CD8-positive, alpha-beta memory T cell (primary cell): Measurements from ENCODE around the gene MAST4. TPM values are rescaled to one million over a fixed set of nuclear protein-coding genes. Genes with fewer than 3 reads are reported as not detected.
A peak's percentile ranks its signal among the peaks of the same experiment; 100 is the strongest.

Experiments used
- CTCF ChIA-PET: fragments of 350-600 bp; sonication (Branson Sonifier 250); formaldehyde crosslinking; loops from one replicate; lab custom pipeline; 2021; ENCODE audit warnings: antibody characterized with exemption; lab: Charles Lee
- POLR2A ChIA-PET: fragments of 350-600 bp; sonication (Branson Sonifier 250); formaldehyde crosslinking; loops from one replicate; lab custom pipeline; 2021; ENCODE audit warnings: antibody characterized with exemption; lab: Charles Lee
- DNase-seq, 5 donors: peaks; one replicate each; pipeline versions ENCODE4 v3.0.0 to v3.0.0-alpha.2; 2020 to 2022; ENCODE audit warnings: mixed read lengths in 1 of 5
- H3K27ac ChIP-seq: one replicate; pipeline ENCODE4 v1.7.0; 2013; ENCODE audit warnings: low read depth, mild to moderate bottlenecking, low read length, moderate library complexity
- H3K27me3 ChIP-seq: 2 replicates; pipeline ENCODE4 v1.7.0; 2013; ENCODE audit warnings: low read length, mild to moderate bottlenecking; ENCODE audit not compliant: insufficient read depth, poor library complexity, severe bottlenecking
- H3K36me3 ChIP-seq: 2 replicates; pipeline ENCODE4 v1.7.0; 2013; ENCODE audit warnings: mild to moderate bottlenecking, low read length, moderate library complexity; ENCODE audit not compliant: insufficient read depth
- H3K4me1 ChIP-seq: 2 replicates; pipeline ENCODE4 v1.7.0; 2013; ENCODE audit warnings: mild to moderate bottlenecking, low read length, moderate library complexity; ENCODE audit not compliant: insufficient read depth
- H3K4me3 ChIP-seq: 2 replicates; pipeline ENCODE4 v1.7.0; 2013; ENCODE audit warnings: mild to moderate bottlenecking, low read length
- H3K9me3 ChIP-seq: 2 replicates; pipeline ENCODE4 v1.7.0; 2013; ENCODE audit warnings: mild to moderate bottlenecking, low read length
- H3K27ac Mint-ChIP-seq, 8 donors: one replicate each; pipeline ENCODE4 v1.8.0; 2020 to 2021; ENCODE audit warnings: mixed read lengths in 8 of 8, mild to moderate bottlenecking in 6 of 8, inconsistent platforms in 3 of 8, moderate library complexity in 3 of 8
- H3K27me3 Mint-ChIP-seq, 2 donors: one replicate each; pipeline ENCODE4 v1.8.0; 2020 to 2021; ENCODE audit warnings: mixed read lengths in 2 of 2, mild to moderate bottlenecking in 1 of 2, moderate library complexity in 1 of 2
- H3K36me3 Mint-ChIP-seq, 3 donors: one replicate each; pipeline ENCODE4 v1.8.0; 2020 to 2021; ENCODE audit warnings: mixed read lengths in 3 of 3, inconsistent platforms in 1 of 3, mild to moderate bottlenecking in 1 of 3
- H3K4me1 Mint-ChIP-seq, 3 donors: one replicate each; pipeline ENCODE4 v1.8.0; 2020 to 2021; ENCODE audit warnings: mixed read lengths in 3 of 3, inconsistent platforms in 1 of 3, mild to moderate bottlenecking in 1 of 3
- H3K4me3 Mint-ChIP-seq, 7 donors: one replicate each; pipeline ENCODE4 v1.8.0; 2020 to 2021; ENCODE audit warnings: mixed read lengths in 7 of 7, mild to moderate bottlenecking in 6 of 7, moderate library complexity in 4 of 7, inconsistent platforms in 2 of 7
- H3K9me3 Mint-ChIP-seq, 5 donors: one replicate each; pipeline ENCODE4 v1.8.0; 2020 to 2022; ENCODE audit warnings: mixed read lengths in 5 of 5, mild to moderate bottlenecking in 3 of 5, moderate library complexity in 2 of 5, inconsistent platforms in 1 of 5
- polyA plus RNA-seq: library from polyadenylated mRNA; unstranded; fragments of 300-500 nt; fragmentation: Illumina TruSeq; gene quantifications from one replicate; pipeline ENCODE4 v1.2.3, GENCODE V29; 2021
- total RNA-seq, 2 experiments: library from RNA; stranded (reverse); gene quantifications; one replicate each; pipeline ENCODE4 v1.2.3, GENCODE V29; 2021

MAST4 gene
- total and polyA plus RNA-seq, 3 experiments from 2014 or later, result 5.0 to 7.2 (median 6.5) TPM

GRCh38 chr5:67149057-67149950 lies 553.1 kb downstream of the MAST4 start:
- H3K9me3 ChIP-seq, result no peaks in the 10 kb centered on the region
- H3K4me1 Mint-ChIP-seq, result no peaks in the 10 kb centered on the region
- no peak overlapping the region for H3K4me3 ChIP-seq
- H3K27ac Mint-ChIP-seq, result no peak overlapping the region
- no peaks in the 10 kb centered on the region for H3K4me1 ChIP-seq
- no peak overlapping the region for H3K27ac ChIP-seq
- H3K36me3 Mint-ChIP-seq, result peaks cover 13 to 67% (median 16%) of the 10 kb centered on the region in 3 donors
- H3K4me3 Mint-ChIP-seq, result no peak overlapping the region
- no peak for DNase-seq
- ChIA-PET CTCF (interaction anchor here (1.0 to 1.4 kb wide), 4 partner anchors 10 to 159 kb away, joined by 3 to 4 read pairs (median 4); no protein-coding TSS in a partner anchor), POLR2A (no interaction called here)
- H3K9me3 Mint-ChIP-seq, result no peaks in the 10 kb centered on the region
- H3K27me3 ChIP-seq, result no peaks in the 10 kb centered on the region
- no peaks in the 10 kb centered on the region for H3K27me3 Mint-ChIP-seq
- H3K36me3 ChIP-seq, result peaks cover 5% of the 10 kb centered on the region

GRCh38 chr5:67149951-67150523 lies 553.8 kb downstream of the MAST4 start:
- no peak overlapping the region for H3K27ac Mint-ChIP-seq
- peaks cover 5% of the 10 kb centered on the region for H3K36me3 ChIP-seq
- H3K4me1 Mint-ChIP-seq, result no peaks in the 10 kb centered on the region
- H3K27me3 ChIP-seq, result no peaks in the 10 kb centered on the region
- no peak overlapping the region for H3K4me3 ChIP-seq
- H3K4me1 ChIP-seq, result no peaks in the 10 kb centered on the region
- no peaks in the 10 kb centered on the region for H3K9me3 Mint-ChIP-seq
- H3K27ac ChIP-seq, result no peak overlapping the region
- H3K9me3 ChIP-seq, result no peaks in the 10 kb centered on the region
- CTCF ChIA-PET, result interaction anchor here (1.0 to 1.4 kb wide), 4 partner anchors 9 to 160 kb away, joined by 3 to 4 read pairs (median 4); no protein-coding TSS in a partner anchor
- H3K36me3 Mint-ChIP-seq, result peaks cover 13 to 66% (median 13%) of the 10 kb centered on the region in 3 donors
- no peak overlapping the region for H3K4me3 Mint-ChIP-seq
- POLR2A ChIA-PET, result interaction anchor here (0.6 kb wide), 1 partner anchor 9 kb away, joined by 4 read pairs; no protein-coding TSS in a partner anchor
- no peaks in the 10 kb centered on the region for H3K27me3 Mint-ChIP-seq
- no peak for DNase-seq

GRCh38 chr5:67152400-67152799 lies 556.2 kb downstream of the MAST4 start:
- Histone ChIP-seq H3K27ac (no peak overlapping the region), H3K27me3 (no peaks in the 10 kb centered on the region), H3K4me1 (peaks cover 8% of the 10 kb centered on the region), H3K9me3 (no peaks in the 10 kb centered on the region), H3K4me3 (no peak overlapping the region), H3K36me3 (peaks cover 5% of the 10 kb centered on the region)
- Mint-ChIP-seq H3K4me1 (peaks cover 9 to 14% (median 13%) of the 10 kb centered on the region in 3 donors), H3K36me3 (peaks cover 10 to 46% (median 13%) of the 10 kb centered on the region in 3 donors), H3K9me3 (no peaks in the 10 kb centered on the region), H3K27ac (no peak overlapping the region), H3K27me3 (no peaks in the 10 kb centered on the region), H3K4me3 (no peak overlapping the region)
- DNase-seq, result no peak
- ChIA-PET CTCF (interaction anchor here (1.0 kb wide), 1 partner anchor 9 kb away, joined by 3 read pairs; no protein-coding TSS in a partner anchor), POLR2A (no interaction called here)

- H3K9me3 Mint-ChIP-seq, result no peaks in the 10 kb centered on the region
- ChIA-PET CTCF (interaction anchor here (1.0 kb wide), 1 partner anchor 8 kb away, joined by 3 read pairs; no protein-coding TSS in a partner anchor), POLR2A (no interaction called here)
- Histone ChIP-seq H3K27me3 (no peaks in the 10 kb centered on the region), H3K9me3 (no peaks in the 10 kb centered on the region), H3K4me1 (peaks cover 16% of the 10 kb centered on the region), H3K27ac (no peak overlapping the region), H3K36me3 (peaks cover 5% of the 10 kb centered on the region), H3K4me3 (no peak overlapping the region)
- H3K27me3 Mint-ChIP-seq, result no peaks in the 10 kb centered on the region
- no peak overlapping the region for H3K4me3 Mint-ChIP-seq
- H3K27ac Mint-ChIP-seq, result no peak overlapping the region
- H3K36me3 Mint-ChIP-seq, result peaks cover 10 to 42% (median 13%) of the 10 kb centered on the region in 3 donors
- DNase-seq, result no peak
- H3K4me1 Mint-ChIP-seq, result peaks cover 15 to 22% (median 20%) of the 10 kb centered on the region in 3 donors
These were observed 557.1 kb downstream of the MAST4 start for GRCh38 chr5:67153292-67153691.

- Histone ChIP-seq H3K36me3 (peaks cover 5% of the 10 kb centered on the region), H3K27me3 (no peaks in the 10 kb centered on the region), H3K4me1 (peaks cover 23% of the 10 kb centered on the region), H3K27ac (no peak overlapping the region), H3K9me3 (no peaks in the 10 kb centered on the region), H3K4me3 (no peak overlapping the region)
- peaks cover 22 to 35% (median 30%) of the 10 kb centered on the region in 3 donors for H3K4me1 Mint-ChIP-seq
- no peaks in the 10 kb centered on the region for H3K27me3 Mint-ChIP-seq
- H3K4me3 Mint-ChIP-seq, result no peak overlapping the region
- ChIA-PET POLR2A (no interaction called here), CTCF (interaction anchor here (1.3 to 16.9 kb wide), 3 partner anchors 12 to 167 kb away, joined by 5 to 342 read pairs (median 16); no protein-coding TSS in a partner anchor)
- peaks cover 8 to 33% (median 13%) of the 10 kb centered on the region in 3 donors for H3K36me3 Mint-ChIP-seq
- no peak for DNase-seq
- H3K9me3 Mint-ChIP-seq, result no peaks in the 10 kb centered on the region
- peak overlapping the region in 1 of 8 donors; percentile 13 for H3K27ac Mint-ChIP-seq
These were observed 558.5 kb downstream of the MAST4 start for GRCh38 chr5:67154556-67155206.

GRCh38 chr5:67156976-67157583 lies 560.9 kb downstream of the MAST4 start:
- Mint-ChIP-seq H3K27me3 (no peaks in the 10 kb centered on the region), H3K27ac (peak overlapping the region; percentile 13 to 63 (median 54)), H3K4me3 (peak overlapping the region in 1 of 7 donors; percentile 28), H3K4me1 (peaks cover 44 to 59% (median 54%) of the 10 kb centered on the region in 3 donors), H3K9me3 (no peaks in the 10 kb centered on the region), H3K36me3 (peaks cover 0 to 19% (median 4%) of the 10 kb centered on the region in 3 donors)
- no peak overlapping the region for H3K4me3 ChIP-seq
- no peaks in the 10 kb centered on the region for H3K27me3 ChIP-seq
- POLR2A ChIA-PET, result interaction anchor here (0.5 kb wide), 1 partner anchor 9 kb away, joined by 3 read pairs; no protein-coding TSS in a partner anchor
- H3K9me3 ChIP-seq, result no peaks in the 10 kb centered on the region
- H3K4me1 ChIP-seq, result peaks cover 47% of the 10 kb centered on the region
- H3K27ac ChIP-seq, result no peak overlapping the region
- H3K36me3 ChIP-seq, result peaks cover 5% of the 10 kb centered on the region
- CTCF ChIA-PET, result interaction anchor here (0.7 to 16.9 kb wide), 11 partner anchors 9 to 174 kb away, joined by 3 to 342 read pairs (median 4); partner anchors contain the start of gene CD180
- DNase-seq, result peak; percentile 30 to 68 (median 44)

GRCh38 chr5:67160272-67160671 lies 564.1 kb downstream of the MAST4 start:
- H3K9me3 ChIP-seq, result no peaks in the 10 kb centered on the region
- peaks cover 64% of the 10 kb centered on the region for H3K4me1 ChIP-seq
- H3K27me3 ChIP-seq, result no peaks in the 10 kb centered on the region
- no peak for DNase-seq
- Mint-ChIP-seq H3K4me1 (peaks cover 58 to 87% (median 77%) of the 10 kb centered on the region in 3 donors), H3K36me3 (peaks cover 6 to 26% (median 8%) of the 10 kb centered on the region in 3 donors), H3K27ac (peak overlapping the region; percentile 85 to 99 (median 93)), H3K9me3 (no peaks in the 10 kb centered on the region), H3K27me3 (no peaks in the 10 kb centered on the region), H3K4me3 (peak overlapping the region in 6 of 7 donors; percentile 51 to 80 (median 60))
- POLR2A ChIA-PET, result interaction anchor here (2.9 kb wide), 1 partner anchor 47 kb away, joined by 17 read pairs; no protein-coding TSS in a partner anchor
- H3K27ac ChIP-seq, result no peak overlapping the region
- H3K36me3 ChIP-seq, result no peaks in the 10 kb centered on the region
- CTCF ChIA-PET, result interaction anchor here (1.0 to 16.9 kb wide), 3 partner anchors 45 to 155 kb away, joined by 3 to 342 read pairs (median 3); no protein-coding TSS in a partner anchor
- H3K4me3 ChIP-seq, result peak overlapping the region; percentile 7
